GM21737 (cell line): ENCODE results near the gene DEPDC1B.
"Not testable (repeated sequence)": the region's sequence is repeated elsewhere in the genome, so short reads cannot be mapped to it uniquely, and the experiment has no call there.

Source experiments
- ATAC-seq: cut with Tn5 transposase; IDR thresholded peaks from one replicate; pipeline ENCODE4 v1.9.1; 2021; ENCODE audit warnings: mild to moderate bottlenecking, moderate library complexity; ENCODE audit not compliant: unreplicated experiment

The DEPDC1B gene

DNA sequence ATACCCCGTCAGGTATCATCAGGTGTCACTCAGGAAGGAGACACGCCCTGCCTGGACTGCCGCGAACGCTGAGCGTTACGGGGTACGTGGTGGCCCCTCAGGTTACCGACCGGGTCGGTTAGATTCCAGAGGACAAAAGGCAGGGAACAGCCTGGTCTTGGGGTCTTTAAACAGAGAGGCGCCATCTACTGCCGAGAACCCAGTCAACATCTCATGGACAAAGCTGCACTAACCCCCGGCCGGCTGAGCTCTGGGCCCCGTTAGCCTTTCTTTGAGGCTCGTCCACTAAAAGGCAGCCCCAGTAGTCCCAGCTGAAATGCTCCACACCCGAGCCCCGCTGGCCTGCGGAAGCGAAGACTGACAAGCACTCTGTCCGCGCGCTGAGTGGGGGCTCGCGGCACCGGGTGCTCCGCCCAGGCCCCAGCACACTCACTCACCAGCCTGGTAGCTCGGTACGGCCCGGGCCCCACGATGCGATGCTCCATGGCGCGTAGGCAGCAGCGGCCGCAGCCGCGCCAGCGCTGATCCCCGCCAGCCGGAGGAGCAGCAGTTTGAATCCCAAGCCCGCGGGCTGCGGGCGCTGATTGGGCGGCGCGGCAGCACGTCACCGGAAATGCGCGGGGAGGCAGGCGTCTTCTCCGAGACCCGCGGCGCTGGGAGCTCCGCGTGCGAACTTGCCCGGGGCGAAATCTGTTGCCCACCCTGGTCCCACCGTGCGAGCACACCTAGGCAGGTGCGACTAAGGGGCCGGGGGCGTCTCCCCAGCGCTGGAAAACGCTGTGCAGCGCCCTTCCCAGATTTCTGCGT lies at the start of gene DEPDC1B:
Gene DEPDC1B (minus strand): TSS at position 558 of the 807 bp plus-strand sequence. CDS start 73 bp downstream, at position 485.
- peak; percentile 91 for ATAC-seq

DNA sequence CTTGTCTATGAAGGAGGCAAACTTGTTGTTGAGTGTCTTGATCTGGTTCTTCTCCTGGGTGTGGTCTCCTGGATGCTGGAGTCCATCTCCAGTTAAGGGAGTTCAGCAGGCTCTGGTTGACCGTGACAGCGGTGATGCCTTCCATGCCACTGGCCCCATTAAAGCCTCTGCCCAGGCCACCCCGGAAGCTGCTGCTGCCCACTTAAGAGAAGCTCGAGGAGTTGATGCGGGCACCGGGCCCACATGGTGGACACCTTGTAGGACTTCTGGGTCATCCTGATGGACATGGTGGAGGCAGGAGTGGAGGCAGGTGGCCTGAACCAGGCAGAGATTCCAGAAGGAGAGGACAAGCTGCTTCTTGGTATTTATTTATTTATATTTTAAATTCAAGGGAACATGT lies 44.7 kb upstream of the DEPDC1B start:
- no peak for ATAC-seq

DNA sequence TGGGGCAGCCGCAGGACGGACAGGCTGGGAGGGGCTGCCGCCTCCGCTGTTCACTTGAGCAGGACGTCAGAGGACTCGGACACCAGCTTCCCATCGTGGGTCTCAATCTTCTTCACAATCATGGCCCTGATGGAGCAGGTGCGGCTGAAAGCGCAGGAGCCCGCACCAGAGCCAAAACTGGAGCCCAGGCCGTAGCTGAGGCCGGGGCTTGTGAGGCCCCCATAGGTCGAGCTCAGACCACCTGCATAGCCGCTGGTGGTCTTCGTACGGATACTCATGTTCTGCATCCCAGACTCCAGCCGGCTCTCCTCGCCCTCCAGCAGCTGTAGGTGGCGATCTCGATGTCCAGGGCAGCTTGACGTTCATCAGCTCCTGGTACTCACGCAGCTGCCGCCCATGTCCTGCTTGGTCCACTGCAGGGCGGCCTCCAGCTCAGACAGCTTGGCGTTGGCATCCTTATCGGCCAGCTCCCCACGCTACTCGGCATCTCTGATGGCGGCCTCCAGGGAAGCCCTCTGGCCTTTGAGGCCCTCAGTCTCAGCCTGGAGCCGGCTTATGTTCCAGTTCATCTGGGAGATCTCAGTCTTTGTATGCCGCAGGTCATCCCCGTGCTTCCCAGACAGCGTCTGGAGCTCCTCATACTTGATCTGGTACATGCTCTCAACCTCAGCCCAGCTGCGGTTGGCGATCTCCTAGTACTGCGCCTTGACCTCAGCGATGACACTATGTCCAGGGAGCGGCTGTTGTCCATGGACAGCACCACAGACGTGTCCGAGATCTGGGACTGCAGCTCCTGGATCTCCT lies 43.7 kb upstream of the DEPDC1B start:
- no peak for ATAC-seq

- ATAC-seq, result no peak
Measured at GRCh38 chr5:60740322-60740721, 40.4 kb upstream of the DEPDC1B start.

DNA sequence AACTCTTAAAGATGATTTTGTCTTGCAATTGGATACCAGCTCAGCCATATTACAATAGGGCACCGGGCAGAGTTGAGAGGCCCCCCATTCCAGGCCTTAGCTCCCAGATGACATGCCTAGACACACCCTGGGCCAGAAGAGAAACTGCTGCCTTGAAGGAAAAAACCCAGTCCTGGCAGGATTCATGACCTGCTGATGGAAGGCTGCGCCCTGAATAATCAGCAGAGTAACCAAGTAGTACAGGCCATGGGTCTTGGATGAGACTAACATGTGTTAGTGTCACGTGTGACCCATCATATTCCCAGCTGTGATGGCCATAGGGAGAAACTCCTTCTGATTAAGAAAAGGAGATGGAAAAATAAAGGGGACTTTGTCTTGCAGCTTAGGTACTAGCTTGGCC lies 39.0 kb upstream of the DEPDC1B start:
- ATAC-seq, result no peak

- ATAC-seq, result no peak
Measured at GRCh38 chr5:60738461-60738860, 38.5 kb upstream of the DEPDC1B start.

DNA sequence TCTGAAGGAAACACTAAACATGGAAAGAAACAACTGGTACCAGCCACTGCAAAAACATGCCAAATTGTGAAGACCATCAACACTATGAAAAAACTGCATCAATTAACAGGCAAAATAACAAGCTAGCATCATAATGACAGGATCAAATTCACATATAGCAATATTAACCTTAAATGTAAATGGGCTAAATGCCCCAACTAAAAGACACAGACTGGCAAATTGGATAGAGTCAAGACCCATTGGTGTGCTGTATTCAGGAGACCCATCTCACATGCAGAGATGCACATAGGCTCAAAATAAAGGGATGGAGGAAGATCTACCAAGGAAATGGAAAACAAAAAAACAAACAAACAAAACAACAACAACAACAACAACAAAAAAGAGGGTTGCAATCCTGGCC lies 30.9 kb upstream of the DEPDC1B start:
- ATAC-seq, result not testable (repeated sequence)

DNA sequence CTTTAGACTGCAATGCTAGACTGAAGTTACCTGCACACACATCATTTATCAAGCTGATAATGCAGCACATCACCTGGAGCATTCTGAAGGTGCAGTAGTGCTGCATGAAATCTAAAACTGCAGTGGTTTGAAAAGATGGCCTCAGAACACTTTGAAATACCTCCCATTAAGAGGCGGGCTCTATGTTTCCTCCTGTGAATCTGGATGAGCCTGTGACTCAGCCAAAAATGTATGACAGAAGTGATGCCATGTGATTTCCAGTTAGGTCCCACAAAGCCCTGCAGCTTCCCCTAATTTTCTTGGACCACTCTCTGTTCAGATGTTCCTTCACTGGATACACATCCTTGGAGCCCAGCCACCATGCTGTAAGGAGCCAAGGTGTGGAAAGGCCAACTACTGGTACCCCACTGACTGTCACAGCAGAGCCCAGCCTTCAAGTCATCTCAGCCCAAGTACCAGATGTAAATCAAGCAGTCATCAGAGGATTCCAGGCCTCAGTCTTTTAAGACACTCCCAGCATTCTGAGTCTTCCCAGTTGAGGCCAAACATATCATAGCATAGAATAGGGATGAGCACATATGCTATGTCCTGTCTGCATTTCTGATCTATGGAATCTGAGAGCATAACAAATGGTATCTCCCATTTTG lies 27.2 kb upstream of the DEPDC1B start:
- no peak for ATAC-seq

DNA sequence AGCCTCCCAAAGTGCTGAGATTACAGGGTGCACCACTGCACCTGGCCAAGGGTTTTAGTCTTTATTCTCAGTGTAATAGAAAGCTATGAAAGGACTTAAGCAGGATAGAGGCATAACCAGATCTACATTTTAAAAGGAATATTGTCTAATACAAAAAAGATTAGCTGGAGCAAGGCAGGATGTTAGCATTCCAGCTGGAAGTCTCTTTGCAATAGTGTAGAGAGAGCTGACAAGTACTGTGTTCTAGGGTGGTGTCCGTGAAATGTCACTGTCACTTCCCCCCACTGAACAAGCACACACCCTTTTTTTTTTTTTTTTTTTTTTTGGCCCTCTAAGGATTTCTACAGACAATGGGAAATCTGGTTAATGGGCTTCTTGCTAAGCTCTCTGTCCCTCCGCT lies 24.2 kb upstream of the DEPDC1B start:
- ATAC-seq, result no peak

GRCh38 chr5:60722416-60722815 lies 22.4 kb upstream of the DEPDC1B start:
- no peak for ATAC-seq

DNA sequence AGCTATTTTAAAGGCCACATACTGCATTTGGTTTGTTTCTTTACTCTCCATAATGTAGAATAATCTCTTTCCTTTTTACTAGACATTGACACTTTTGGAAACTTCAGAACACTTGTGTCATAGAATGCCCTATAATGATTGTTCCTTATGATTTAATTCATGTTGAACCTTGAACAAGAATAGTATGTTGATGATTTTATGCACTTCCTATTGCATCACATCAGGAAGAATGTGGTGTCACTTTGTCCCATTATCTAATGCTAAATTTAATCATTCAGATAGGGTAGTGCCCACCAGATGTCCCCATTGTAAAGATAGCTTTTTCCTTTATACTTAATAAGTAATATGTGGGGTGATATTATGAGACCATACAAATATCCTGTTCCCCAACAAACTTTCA lies 19.4 kb upstream of the DEPDC1B start:
- no peak for ATAC-seq

DNA sequence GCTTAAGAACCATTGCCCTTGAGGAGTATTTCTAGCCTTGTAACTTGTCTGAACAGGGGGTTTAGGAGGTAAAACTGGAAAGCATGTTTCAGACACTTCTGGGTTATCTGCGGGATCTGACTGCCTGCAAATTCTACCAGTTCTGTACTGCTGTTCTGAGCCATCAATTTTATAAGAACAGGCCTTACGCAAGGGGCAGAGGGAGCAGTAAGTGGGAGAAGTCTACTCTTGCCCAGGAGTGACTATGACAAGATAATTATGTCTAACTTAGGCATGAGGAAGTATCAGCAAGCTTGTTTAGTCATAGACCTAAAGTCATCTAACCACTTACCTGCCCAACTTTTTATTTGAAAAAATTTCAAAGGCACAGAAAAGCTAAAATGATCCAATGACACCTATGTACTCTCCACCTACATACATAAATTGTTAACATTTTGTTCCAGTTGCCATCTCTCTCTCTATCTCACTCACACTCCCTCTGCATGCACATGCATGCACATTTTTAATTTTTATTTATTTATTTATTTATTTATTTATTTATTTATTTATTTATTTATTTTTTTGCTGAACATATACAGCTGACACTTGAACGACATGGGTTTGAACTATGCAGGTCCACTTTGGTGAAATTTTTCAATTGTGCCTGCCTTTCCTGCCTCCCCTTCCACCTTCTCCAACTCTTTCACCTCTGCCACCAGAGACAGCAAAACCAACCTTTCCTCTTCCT lies 18.4 kb upstream of the DEPDC1B start:
- no peak for ATAC-seq

GRCh38 chr5:60715201-60715928 lies 15.4 kb upstream of the DEPDC1B start:
- not testable (repeated sequence) for ATAC-seq

DNA sequence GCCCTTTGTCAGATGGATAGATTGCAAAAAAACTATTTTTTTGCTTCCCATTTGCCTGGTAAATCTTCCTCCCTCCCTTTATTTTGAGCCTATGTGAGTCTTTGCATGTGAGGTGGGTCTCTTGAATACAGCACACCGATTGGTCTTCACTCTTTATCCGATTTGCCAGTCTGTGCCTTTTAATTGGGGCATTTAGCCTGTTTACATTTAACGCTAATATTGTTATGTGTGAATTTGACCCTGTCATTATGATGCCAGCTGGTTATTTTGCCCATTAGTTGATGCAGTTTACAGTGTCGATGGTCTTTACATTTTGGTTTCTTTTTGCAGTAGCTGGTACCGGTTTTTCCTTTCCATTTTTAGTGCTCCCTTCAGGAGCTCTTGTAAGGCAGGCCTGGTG lies 13.0 kb upstream of the DEPDC1B start:
- ATAC-seq, result no peak

- not testable (repeated sequence) for ATAC-seq
Measured at GRCh38 chr5:60711892-60712291, 11.9 kb upstream of the DEPDC1B start.

- ATAC-seq, result no peak
Measured at GRCh38 chr5:60710362-60710761, 10.4 kb upstream of the DEPDC1B start.

DNA sequence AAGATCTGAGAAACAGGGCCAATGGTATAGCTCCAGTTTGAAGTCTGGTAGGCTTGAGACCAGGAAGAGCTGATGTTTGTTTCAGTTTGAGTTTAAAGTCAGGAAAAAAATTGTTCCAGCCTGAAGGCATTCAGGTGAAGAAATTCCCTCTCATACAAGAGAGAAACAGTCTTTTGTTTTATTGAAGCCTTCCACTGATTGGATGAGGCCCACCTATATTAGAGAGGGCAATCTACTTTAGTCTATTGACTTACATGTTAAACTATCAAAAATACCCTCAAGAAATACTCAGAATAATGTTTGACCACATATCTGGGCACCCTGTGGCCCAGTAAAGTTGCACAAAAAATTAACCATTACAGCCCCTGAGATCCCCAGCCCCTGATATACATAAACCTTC lies 5.2 kb upstream of the DEPDC1B start:
- ATAC-seq, result no peak

- ATAC-seq, result no peak
Measured at GRCh38 chr5:60703944-60704343, 4.0 kb upstream of the DEPDC1B start.

- no peak for ATAC-seq
Measured at GRCh38 chr5:60701321-60701968, 1.5 kb upstream of the DEPDC1B start.

DNA sequence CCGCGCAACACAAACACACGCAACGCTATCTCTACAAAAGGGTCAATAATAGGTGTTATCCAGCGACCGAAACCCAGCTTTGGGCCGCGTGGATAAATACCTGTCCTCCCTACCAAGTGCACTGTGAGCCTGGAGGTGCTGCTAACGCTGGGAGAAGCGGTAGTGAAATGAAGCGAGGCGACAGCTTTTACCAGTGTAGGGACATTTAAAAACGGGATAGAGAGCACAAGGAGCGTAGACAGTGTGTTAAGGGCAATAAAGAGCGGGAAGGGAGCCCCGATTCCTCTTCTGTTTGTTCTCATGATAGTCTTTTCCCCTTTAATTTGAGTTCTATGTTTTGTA lies 421 bp upstream of the DEPDC1B start:
- ATAC-seq, result peak; percentile 10
